Sciatic nerve (tissue), 2 donors: Measurements from ENCODE around the gene SH3GL2. TPM values are rescaled to one million over a fixed set of nuclear protein-coding genes. Genes with fewer than 3 reads are reported as not detected.

Experiments used
- ATAC-seq: fragments of 200-7000 bp; cut with Tn5 transposase; one replicate; pipeline ENCODE4 v1.9.1; 2020; ENCODE audit warnings: mild to moderate bottlenecking, moderate library complexity
- DNase-seq: peaks from one replicate; pipeline ENCODE4 v3.0.0-alpha.2; 2020; ENCODE audit warnings: low spot score
- intact Hi-C: fragments of 100-400 bp; cut with DNase I; formaldehyde crosslinking; loops from one replicate; pipeline ENCODE4 v1.14.2; 2022
- total RNA-seq: library from RNA; stranded (reverse); fragmentation: NEBNext Ultra II Directional; extraction: Animal tissue kit (Norgen Biotek cat#: 25700); gene quantifications from one replicate; pipeline ENCODE4 v1.2.1, GENCODE V29; 2021
- donor health status: DM: no; HTN: no; CAD: no.
- donor health status: DM: no; HTN: no; CAD: no.

SH3GL2 gene
- total RNA-seq, 1 donor from 2014 or later: 1.1 TPM

DNA sequence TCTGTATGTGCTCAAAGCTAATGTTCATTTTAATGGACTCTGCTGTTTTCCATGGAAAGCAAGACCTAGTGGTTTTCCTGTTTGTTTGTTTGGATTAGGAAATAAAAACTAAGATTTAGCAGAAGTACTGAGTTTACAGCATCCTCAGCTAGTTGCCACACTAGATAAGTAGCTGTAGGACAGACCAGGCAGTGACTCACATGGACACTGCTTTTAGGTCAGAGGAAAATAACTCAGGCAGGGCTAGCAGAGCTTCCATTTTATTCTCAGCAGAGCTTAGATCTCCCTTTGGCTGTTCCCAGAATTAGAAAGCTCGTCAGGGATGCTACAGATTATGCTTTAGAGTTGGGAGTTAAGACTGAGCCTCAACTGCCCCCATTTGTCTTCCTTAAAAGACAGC is 204.4 kb downstream of the SH3GL2 start:
- intact Hi-C loops: no loop called here
- no peak for ATAC-seq
- no peak for DNase-seq

DNA sequence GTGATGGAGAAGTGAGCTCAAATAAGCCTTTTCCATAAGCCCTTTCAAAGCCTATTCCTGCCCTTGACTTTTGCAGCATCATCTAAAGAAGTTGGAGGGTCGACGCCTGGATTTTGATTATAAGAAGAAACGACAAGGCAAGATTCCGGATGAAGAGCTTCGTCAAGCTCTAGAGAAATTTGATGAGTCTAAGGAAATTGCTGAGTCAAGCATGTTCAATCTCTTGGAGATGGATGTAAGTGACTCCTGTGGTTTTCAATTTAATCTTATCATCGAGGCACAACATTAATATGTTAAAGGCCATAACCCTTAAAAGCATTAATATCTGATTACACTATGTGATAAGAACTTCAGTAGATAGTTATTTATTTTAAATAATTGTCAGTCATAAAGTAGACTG is 210.4 kb downstream of the SH3GL2 start:
- no peak for ATAC-seq
- DNase-seq: no peak
- intact Hi-C loops: no loop called here

DNA sequence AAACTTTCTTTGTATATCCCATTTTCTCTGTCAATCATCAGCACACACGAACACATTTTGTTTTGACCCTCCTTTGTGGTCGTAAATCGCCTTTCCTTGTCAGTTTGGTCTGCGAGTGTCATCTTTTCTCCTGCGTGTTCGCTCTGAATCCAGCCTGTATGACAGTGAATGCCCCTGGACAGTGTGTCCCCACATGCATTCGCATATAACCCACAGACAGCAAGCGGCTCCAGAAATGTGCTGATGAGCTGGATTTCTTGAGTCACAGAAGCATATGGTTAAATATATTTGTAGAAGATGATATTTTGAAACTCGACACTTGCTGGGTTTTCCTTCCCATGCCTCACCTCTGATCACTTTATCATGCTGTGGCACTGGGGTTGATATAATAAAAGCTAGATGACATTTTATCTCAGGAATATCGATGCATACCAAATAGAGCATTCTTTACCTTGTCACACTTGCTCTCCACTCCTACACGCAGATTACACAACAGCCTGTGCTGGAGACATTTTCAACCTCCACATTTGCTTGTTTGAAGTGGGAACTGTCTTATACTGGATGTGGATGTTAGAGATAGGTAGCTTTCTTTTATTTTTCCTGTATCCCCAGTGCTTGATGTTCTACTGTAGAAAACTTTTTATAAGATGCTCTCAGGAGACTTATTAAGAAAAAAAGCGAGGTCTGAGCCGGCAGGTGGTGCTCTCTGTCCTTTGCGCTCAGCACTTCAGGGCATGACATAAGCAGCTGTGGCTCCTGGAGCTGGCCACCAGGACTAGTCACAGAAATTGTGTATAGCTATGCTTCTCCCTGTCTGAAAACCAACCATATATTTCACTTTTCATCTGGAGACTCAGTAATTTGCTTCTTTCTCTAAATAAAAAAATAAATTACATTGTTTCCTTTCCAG is 215.1 kb downstream of the SH3GL2 start:
- ATAC-seq (no peak), DNase-seq (no peak)
- intact Hi-C loops: loop anchor here (10.0 kb wide), 1 partner anchor 1241 kb away; the partner anchor contains the start of gene SAXO1

DNA sequence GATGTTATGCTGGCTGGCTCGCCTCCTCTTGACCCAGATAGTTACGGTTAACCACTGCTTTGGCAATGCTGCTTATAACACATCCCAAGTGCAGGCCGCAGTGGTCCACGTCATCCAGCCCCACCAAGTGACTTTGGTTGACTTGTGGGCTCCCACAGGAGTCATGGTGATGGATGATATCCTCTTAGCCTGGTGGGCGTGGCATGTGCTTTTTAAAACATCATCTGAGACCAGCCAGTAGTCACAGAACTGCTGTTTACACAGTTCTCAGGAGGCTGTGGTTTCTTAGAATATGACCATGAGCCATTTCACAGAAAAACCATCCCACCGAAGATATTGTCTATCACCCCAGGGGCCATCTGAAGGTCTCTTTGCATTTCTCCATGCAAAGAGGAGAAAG is 216.9 kb downstream of the SH3GL2 start:
- ATAC-seq: peak; percentile 93

DNA sequence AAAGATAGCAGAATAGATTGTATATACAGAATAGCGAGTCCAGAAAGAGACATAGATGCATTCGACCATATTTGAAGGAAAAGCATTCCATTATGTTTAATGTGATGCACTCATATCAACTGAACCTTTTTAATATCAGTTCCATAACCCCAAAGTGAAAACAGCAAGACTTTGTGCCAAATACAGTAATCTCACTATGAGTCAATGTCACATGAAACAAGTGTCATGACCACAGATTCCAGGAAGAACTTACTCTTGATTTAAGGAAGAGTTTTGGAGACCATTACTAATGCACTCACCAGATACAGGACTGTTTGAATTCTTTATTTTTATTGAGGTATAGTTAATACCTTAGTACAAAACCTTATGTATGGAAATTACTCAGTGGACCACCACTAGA is 220.5 kb downstream of the SH3GL2 start:
- no peak for DNase-seq
- no peak for ATAC-seq
- intact Hi-C loops: loop anchor here (10.0 kb wide), 1 partner anchor 1235 kb away; the partner anchor contains the start of gene SAXO1

More for the DNA sequence above, 216.9 kb downstream of the SH3GL2 start:
- intact Hi-C loops: loop anchor here (10.0 kb wide), 1 partner anchor 1239 kb away; the partner anchor contains the start of gene SAXO1
- DNase-seq: peak; percentile 71

DNA sequence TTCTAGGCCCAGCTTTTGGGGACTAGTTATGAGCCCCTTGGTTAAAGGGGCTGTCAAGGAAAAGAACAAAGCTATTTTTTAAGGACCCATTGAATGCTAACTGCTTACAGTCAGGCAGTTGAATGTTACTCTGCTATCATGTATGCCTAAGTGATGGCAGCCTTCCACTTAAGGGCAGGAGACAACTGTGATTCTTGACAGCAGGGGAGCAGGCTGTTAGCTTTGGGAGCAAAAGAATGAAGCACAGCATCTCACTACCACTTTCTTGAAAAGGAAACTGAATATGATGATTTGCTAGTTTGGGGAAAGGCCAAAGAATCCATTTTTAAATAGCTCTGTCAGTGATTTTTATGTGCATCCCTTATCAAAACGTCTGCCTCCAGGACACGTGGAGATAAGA is 221.6 kb downstream of the SH3GL2 start:
- no peak for DNase-seq
- intact Hi-C loops: no loop called here
- ATAC-seq: no peak

DNA sequence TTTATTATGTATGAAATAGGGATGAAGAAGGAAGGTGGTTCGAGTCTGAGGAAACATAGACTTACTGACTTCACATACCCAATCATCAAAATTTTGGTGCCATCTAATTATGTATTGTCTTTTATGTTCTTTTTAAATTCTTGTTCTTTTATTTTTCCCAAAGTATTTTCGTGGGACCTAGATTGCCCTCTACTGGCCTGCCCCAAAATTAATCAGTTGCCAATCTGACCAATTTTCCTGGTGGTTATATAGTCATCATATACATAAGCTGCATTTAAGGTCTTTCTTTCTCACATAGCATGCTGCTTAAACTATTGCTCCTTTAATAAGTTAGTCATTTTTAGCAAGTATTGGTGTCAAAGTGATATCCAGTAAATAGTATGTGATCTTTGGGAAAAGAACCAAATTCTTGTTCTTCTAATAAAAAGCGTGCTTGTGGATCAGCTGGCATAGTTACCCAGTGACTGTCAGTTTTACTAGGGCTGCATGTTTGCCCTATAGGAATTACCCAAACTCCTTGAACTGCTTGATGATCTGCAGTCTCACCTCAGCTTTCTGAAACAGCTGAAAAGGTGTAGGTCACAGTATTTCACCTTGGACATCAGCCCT is 223.5 kb downstream of the SH3GL2 start:
- intact Hi-C loops: no loop called here
- ATAC-seq (no peak), DNase-seq (no peak)

DNA sequence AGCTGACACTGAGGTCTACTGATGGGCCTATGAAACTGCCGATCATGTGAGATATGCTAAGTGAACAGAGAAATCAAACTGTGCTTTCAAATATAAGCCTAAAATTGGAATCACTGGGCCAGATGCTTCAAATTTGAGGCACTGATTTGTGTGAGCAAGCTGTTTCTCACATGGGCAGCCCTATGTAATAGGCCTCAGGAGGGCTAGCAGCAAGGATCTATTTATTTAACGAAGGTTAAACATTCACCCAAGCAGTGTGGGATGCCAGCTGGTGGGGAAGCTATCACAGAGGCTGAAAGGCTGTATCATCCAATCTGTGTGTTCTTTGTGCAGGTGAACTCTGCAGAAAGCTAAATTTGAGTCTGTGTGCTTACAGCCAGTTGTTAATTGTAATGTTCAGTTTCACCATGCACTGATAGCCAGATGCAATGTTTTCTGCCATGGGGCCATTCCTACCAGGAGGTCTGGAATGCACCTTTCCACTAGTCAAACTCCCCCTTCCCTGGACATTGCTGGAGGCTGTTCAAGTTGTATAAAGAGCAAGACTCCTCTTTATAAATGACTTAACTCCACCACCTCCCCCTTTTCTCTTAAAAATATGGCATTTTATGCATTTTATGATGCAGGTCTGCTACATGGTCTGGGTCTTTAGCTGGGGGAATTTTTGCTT is 228.9 kb downstream of the SH3GL2 start:
- ATAC-seq: no peak
- no peak for DNase-seq

DNA sequence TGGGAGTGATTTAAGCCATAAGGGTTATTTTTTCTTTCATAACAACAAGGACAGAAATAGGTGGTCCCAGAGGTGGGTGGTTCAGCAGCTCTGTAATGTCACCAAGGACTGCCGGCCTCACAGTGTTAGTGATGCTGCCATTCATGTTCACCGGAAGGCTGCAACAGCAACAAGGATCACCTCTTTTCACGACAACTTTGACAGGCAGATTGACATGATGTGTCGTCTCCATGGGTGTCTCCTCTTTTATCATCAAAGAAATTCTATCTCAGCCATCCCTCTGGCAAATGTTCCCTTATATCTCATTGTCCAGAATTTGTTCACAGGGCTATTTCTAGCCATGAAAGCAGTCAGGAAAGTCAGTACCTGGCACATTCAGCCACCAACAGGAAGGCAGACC is 231.5 kb downstream of the SH3GL2 start:
- no peak for ATAC-seq
- intact Hi-C loops: loop anchor here (5.0 kb wide), 1 partner anchor 397 kb away; no protein-coding TSS in a partner anchor

More for the DNA sequence above, 228.9 kb downstream of the SH3GL2 start:
- intact Hi-C loops: no loop called here

DNA sequence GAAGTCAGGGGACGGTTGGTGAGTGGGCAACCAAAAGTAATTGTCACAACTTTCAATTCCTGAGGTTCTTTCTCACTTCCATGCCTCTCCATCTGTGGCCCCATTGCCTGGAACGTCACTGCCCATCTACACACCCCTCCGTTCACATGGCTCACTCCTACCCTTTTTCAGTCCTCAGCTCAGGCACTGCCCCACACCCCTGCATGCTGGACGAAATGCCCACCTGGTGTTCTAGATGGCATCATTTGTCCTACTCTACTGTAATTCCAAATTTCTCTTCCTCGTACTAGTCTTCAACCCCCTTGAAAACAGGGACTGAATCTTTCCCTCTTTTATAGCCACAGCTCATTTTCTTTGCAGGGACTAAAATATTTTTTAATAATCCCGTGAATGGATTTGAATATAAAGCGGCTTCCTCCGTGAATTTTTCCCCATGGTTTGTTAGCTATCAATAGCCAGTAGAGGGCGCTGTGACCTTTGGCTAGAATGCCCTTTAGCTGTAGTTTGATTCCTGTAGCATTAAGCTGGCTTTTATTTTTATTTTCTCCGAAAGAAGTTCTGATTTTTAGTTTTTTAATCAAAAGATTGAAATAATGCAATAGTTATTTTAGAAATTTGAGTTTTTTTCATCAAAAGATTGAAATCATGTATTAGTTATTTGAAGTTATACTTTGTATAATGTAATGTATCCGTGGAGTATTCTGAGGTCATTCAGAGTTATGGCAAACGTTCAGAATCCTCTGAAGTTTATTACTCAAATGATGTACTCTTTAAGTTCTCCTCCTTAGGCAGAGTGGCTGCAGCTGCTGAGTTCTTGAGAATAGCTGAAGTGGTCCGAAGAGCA is 232.1 kb downstream of the SH3GL2 start:
- ATAC-seq: no peak
- intact Hi-C loops: loop anchor here (5.0 kb wide), 1 partner anchor 396 kb away; no protein-coding TSS in a partner anchor
- peak; percentile 76 for DNase-seq

More for the DNA sequence above, 231.5 kb downstream of the SH3GL2 start:
- DNase-seq: no peak

DNA sequence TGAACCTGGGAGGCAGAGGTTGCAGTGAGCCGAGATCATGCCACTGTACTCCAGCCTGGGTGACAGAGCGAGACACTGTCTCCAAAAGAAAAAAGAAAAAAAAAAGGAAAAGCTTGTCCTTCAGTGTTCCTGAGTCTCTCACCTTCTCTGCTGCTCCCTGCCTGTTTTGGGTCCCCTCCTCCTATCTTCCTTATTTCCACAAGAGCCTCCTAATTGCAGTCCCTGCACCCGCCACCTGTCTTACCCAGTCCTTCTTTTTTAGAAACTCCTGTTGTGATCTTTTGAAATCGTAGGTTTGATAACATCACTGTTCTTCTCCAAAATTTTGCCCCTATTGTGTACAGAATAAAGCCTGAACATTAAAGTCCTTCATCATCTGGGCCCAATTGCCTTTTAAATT is 234.9 kb downstream of the SH3GL2 start:
- ATAC-seq (no peak), DNase-seq (no peak)
- intact Hi-C loops: loop anchor here (5.0 kb wide), 1 partner anchor 394 kb away; no protein-coding TSS in a partner anchor

DNA sequence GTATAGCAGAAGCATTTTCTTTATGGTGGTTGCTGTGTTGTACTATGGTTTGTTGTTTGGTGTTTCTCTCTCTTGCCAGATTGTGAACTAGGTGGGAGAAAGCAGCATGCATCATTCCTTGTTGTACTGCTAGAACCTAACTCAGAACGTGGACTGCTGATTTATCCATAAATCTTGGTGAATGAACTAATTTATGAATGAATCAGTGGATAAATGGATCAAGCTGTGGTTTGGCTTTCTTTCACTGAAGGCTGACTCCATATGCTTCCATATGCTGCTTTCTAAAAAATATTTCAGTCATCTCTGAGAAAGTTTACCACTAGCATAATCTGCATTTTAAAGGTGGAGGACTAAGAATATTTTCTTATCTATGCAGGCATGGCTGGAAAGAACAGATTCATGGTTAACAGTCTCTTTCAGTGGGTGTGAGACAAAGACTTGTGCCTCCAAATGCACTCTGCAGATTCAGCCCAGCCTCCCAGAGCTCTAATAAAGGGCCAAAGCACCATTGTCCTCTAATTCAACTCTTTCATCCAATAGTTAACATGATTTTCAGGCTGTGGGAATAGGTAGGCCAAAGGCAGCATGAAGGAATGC is 237.7 kb downstream of the SH3GL2 start:
- intact Hi-C loops: no loop called here
- ATAC-seq (no peak), DNase-seq (no peak)

DNA sequence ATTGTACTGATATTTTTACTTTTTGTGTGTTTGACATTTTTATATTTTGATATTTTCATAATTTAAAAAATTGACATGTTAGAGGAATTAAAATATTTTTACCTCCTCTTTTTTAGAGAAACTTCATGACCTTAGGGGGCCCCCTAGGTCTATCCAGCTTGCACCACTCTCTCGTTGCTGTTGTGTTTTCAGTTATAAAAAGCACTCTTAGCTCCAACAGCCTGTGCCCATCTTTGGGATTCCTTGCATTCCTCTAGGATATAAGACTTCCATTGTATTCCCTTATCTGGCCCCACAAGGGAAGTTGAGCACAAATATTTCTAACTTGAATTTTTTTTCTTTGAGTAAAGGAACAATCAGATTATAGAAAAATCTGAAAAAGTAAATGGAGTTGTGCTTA is 245.3 kb downstream of the SH3GL2 start:
- ATAC-seq (peak; percentile 32), DNase-seq (no peak)
- intact Hi-C loops: no loop called here

DNA sequence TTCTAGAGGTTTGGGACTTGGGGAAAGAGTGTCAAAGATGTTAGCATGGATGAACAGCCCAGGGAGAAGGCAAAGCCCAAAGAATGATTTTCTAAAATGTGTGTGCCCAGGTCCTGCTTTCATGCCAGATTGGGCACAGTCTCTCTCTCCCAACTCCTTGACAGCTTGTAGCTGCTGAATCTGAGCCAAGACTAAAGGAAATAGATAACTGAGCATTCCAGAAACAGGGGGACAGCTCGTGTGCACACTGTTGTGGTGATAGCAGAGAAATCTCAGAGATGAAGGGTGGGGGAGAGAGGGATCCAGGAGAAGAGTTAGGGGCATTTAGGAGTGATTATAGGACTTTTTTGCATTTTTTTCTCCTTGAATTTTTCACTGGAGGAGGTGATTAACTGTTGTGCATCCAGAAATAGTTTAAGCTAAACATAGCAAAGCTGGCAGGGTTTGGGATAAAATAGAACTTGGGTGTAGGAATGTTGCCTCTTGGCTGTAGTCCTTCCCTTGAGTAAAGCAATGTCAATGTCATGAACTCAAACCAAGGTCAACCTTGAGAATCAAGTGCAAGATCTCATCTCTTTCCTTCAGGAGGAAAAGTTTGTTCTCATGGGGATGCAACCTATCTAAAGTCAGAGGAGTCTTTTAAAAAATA is 245.9 kb downstream of the SH3GL2 start:
- no peak for DNase-seq
- intact Hi-C loops: loop anchor here (5.0 kb wide), 1 partner anchor 1633 kb away; no protein-coding TSS in a partner anchor
- ATAC-seq: no peak

DNA sequence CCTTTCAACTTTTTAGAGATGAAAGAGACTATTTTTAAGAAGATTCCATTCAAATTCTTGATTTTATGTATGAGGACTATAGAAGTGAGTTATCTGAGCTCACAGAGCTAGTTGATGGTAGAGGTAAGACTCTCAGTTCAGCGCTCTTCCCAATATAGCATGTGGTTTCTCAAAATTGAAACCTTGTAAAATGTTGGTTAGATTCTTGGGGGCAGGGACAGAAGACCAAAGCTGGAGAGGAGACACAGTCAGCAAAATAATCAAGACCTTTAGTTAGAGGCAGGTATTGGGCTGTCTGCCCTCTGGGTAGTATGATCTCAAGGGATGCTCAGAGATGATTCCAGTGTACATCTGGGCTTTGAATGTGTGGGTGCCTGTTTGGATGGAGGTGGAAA is 246.4 kb downstream of the SH3GL2 start:
- intact Hi-C loops: loop anchor here (5.0 kb wide), 1 partner anchor 1632 kb away; no protein-coding TSS in a partner anchor
- no peak for DNase-seq
- no peak for ATAC-seq

DNA sequence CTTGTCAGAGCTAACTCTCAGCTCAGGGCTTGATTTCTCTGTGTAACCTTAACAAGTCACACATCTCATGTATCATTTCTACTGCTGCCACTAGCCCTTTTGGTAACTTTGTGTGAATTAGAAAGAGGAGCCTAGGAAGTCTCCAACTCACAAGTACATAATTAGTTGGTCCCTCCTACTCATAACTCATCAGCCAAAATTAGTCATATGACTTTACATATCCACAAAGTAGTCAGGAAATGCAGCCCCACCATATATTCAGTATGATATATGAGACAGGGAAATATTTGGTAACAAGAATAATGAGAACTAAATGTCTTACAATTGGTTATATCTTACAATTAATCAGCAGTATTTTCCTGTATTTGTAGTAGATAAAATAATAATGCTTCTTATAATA is 250.2 kb downstream of the SH3GL2 start:
- ATAC-seq (no peak), DNase-seq (no peak)
- intact Hi-C loops: loop anchor here (5.0 kb wide), 1 partner anchor 1628 kb away; no protein-coding TSS in a partner anchor

DNA sequence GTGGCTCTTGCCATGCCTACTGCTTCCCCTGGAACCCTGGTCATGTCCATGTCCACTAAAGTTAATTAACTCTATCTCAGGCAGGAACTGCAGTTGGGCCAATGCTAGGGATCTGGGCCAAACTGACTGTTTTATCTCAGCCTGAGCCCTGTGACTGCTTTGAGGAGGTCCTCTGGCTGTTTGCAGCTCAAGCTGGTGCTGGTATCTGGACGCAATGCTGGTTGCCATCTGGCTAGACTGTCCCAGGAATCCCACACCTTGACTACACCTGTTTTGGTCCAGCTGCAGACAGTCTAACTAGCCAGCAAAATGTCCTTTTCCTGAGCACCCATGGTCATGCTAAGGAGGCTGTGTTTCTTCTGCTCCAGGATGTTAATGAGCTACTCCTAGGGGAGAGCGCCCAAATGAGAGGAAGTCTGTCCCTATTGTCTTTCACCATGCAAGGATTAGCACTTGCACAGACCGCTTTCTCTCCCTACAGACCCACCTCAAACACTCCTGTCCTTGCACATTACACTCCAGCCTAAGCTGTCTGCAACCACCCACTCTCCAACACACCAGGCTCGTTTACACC is 251.0 kb downstream of the SH3GL2 start:
- intact Hi-C loops: loop anchor here (5.0 kb wide), 1 partner anchor 1627 kb away; no protein-coding TSS in a partner anchor
- DNase-seq (no peak), ATAC-seq (no peak)
